ENCODE results near the gene KPNA4.
"Not testable (repeated sequence)": the region's sequence is repeated elsewhere in the genome, so short reads cannot be mapped to it uniquely, and the experiment has no call there.

KPNA4 gene

DNA sequence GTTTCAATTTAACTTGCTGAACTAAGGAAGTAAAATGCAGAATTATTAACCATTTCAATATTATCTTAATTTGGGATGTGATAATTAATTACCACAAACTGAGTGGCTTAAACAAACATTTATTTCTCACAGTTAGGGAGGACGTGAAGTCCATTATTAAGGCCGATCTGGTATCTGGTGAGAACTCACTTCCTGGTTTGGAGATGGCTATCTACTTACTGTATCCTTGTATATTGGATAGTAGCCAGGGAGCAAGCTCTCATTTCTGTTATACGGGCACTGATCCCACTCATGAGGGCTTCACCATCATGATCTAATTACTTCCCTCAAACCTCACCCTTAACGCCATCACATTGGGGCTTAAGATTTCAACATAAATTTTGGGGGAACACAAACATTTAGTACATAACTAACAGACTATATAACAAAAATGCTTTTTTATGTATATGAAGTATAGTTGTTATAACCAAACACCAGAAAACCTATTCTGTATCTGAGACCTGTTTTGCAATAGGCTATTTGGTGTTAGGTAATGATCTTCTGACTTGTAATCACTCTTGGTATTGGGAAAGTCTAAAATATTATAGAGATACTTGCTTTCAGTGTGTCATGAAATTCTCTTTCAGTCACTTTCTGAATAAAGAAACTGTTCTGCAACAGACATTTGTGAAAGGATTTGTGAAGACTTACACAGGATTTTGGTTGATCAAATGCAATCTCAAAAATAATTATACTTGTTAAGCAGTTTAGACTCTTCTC is 4.7 kb upstream of the KPNA4 start:
- no peak for DNase-seq (ENCODE audit: low read depth in 2 of 2)

DNA sequence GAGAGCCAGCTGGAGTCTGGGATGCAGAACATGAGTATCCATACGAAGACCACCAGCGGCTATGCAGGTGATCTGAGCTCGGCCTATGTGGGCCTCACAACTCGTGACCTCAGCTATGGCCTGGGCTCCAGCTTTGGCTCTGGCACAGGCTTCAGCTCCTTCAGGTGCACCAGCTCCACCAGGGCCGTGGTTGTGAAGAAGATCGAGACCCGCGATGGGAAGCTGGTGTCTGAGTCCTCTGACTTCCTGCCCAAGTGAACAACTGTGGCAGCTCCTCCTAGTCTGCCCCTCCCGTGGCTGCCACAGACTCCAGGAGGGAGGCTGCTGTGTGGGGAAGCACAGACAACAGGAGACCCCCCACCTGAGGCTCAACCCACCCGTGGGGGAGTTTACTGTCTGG is 3.6 kb upstream of the KPNA4 start:
- no peak for DNase-seq (ENCODE audit: low read depth in 2 of 2)

DNA sequence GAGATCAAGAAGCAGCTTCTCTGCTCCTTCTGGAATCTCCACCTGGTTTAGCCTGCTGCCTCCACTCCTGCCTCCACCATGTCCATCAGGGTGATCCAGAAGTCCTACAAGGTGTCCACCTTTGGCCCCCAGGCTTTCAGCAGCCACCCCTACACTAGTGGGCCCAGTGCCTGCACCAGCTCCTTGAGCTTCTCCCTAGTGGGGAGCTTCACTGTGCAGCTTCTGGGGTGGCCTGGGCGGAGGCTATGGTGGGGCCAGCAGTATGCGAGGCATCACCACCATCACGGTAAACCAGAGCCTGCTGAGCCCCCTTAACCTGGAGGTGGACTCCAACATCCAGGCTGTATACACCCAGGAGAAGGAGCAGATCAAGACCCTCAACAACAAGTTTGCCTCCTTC is 2.4 kb upstream of the KPNA4 start:
- DNase-seq (ENCODE audit: low read depth in 2 of 2) = no peak

DNA sequence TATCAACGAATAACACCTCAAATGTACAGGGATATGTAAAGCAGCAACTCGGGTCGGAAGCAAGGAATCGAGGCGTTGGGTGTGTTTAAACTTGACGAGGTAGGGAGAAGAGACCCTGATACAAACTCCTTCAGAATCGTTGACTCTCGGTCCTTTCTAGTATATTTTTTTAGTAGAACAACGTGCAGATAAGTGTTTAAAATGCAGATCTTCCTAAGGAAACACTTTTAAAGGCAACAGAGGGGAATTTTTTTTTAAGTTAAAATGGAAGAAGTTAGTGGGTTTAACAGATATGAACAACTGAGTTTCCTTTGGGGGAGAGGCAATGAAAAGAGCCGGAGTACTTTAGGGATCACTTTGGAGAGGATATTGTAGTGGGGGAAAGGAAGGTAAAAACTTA is 1.1 kb upstream of the KPNA4 start:
- no peak for DNase-seq (ENCODE audit: low read depth in 2 of 2)

DNA sequence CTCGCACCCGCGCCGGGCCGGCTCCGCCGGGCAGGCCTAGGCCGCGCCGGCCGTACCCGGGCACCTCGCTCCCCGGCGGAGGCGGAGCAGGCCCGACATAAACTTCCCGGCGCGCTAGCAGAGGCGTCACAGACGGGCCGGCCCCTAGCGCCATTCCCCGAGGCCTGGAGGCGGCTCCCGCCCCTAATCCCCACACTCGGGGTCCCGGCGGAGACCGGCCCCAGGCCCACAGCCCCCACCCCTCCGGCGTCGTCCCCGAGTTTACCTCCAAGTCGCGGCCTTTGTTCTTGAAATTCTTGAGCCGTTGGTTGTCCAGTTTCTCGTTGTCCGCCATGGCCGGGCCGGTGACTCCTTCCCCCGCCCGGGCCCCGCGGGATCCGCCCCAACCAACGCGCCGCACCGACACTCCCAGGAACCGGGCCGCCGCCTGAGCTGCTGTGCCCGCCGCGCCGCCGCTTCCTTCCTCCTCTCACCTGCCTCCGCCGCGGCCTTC is 376 bp downstream of the KPNA4 start:
- DNase-seq (ENCODE audit: low read depth in 2 of 2) = peak; percentile 20 to 53

DNA sequence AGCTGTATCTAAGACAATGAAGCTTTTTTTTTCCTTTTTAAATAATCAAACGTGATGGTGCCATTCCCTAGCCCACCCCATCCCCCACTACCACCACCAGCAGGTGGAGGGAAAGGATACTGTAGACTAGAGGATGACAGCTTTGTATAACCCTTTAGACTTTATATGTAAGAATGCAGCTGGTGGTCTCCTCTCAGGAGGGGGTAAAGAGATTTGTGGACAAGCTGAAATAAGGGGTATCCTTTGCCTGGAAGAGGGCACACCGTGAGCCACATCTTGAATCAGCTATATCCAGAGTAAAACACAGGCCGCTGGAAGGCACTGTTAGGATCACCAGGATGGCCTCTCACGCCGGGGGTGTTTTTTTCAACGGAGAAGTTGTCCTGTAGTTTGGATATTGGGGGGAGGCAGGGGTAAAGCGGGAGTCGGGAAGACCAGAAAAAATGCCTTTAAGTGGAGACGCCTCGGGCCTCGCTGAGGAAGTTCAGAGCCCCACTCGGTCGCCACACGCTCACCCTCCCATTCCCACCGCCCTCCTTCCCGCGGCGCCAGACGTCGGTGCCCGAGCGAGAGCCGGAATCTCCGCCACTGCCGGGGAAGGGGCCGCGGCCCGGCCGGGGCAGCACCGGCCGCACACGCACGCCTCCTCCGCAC is 986 bp downstream of the KPNA4 start:
- DNase-seq (ENCODE audit: low read depth in 2 of 2) = no peak

DNA sequence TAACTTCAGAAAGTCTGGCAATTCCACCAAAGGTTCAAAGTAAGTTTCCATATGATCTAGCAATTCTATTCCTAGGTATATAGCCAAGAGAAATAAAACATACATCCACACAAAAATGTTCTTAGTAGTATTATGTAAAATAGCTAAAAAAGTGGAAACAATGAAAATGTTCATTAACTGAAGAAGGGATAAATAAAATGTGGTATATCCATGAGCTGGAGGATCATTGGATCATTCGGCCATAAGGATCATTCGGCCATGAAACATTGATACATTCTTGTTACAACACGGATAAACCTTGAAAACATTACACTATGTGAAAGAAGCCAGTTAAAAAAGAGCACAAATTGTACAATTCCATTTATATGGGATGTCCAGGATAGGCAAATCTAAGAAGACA is 2.4 kb downstream of the KPNA4 start:
- no peak for DNase-seq (ENCODE audit: low read depth in 2 of 2)

DNA sequence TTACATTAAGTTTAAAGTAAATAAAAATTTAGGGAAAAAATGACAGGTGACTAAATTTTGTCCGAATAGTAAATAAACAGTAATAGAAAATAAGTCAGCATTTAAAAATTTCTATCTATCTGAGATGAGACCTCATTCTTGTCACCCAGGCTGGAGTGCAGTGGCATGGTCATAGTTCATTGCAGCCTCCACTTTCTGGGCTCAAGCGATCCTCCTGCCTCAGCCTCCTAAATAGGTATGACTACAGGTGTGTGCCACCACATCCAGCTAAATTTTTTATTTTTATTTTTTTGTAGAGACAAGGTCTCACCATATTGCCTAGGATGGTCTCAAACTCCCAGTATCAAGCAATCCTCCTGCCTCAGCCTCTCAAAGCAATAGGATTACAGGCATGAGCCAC is 7.8 kb downstream of the KPNA4 start:
- DNase-seq (ENCODE audit: low read depth in 2 of 2) = no peak

DNA sequence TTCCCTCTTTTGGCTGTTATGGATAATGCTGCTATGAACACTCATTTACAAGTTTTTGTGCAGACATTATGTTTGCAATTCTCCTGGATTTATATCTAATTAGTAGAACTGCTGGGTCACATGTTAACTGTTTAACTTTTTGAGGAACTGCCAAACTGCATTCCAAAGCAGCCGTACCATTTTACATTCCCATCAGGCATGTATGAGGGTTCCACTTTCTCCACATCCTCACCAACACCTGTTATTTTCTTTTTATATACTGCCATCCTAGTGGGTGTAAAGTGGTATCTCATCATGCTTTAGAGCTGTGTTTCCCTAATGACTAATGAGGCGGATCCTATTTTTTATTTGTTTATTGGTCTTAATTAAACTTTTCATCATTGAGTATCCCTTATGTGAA is 9.2 kb downstream of the KPNA4 start:
- DNase-seq (ENCODE audit: low read depth in 2 of 2) = no peak

DNA sequence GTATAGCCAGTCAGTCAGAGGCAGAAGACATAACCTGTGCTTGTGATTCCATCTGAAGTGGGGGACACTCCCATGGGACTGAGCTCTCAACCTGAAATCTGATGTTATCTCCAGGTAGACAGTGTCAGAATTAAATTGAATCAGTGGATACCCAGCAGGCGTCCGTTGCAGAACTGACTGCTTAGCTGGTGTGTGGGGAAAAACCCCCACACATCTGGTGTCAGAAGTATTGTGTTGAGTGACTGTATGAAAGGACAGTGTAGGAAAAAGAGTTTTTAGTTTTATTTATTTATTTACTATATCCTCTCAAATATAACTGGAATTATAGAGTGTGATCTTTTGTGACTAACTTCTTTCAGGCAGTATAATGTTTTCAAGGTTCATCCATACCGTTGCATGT is 10.4 kb downstream of the KPNA4 start:
- no peak for DNase-seq (ENCODE audit: low read depth in 2 of 2)

DNA sequence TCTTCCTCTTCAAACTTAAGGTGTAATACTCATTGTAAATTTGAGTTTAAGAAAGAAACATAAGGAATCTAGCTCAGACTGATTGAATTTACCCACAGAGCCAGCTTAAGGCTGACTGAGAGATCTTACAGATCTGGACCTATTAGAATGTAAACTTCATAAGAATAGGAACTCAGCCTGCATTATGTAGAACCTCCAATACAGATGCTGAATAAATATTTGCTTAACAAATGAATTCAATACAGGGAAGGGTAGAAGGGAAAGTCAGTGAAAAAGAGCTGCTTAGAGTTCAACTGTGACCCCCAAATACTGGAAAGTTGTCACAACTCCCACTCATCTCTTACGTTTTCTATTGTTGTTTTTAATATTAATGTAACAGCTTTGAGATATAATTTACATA is 11.5 kb downstream of the KPNA4 start:
- DNase-seq (ENCODE audit: low read depth in 2 of 2) = no peak

DNA sequence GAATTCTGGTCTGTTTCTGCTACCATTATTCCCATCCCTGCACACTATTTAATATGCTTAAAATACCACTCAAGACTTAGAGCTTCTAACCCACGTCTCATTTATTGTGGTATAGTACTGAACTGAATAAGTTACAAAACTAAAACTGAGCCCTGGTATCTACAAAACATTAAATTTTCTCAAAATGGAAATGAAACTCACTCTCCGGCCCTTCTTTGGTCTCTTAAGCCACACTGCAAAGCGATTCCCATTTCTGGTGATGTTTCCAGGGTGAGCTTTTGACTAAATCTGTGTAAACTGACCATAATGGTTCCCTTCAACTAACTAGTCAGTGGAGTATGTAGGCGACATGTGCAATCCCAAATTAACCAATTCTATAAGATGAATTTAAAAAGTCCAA is 18.6 kb downstream of the KPNA4 start:
- DNase-seq (ENCODE audit: low read depth in 2 of 2) = no peak

DNA sequence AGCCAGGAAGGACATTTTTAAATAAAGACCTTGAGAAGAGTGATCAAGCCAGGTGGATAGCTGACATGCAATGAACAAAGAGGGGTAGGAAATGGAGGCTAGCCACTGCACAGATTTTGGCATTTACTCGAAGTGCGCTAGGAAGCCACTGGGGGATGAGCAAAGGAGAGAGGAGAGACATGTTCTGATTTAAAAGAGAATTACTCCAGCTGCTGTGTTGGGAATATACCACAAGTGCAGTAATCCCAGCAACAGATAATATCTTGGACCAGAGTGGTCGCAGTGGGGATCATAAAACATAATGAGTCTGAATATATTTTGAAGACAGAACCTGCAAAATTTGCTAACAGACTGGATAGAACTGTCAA is 19.9 kb downstream of the KPNA4 start:
- DNase-seq (ENCODE audit: low read depth in 2 of 2) = no peak

DNA sequence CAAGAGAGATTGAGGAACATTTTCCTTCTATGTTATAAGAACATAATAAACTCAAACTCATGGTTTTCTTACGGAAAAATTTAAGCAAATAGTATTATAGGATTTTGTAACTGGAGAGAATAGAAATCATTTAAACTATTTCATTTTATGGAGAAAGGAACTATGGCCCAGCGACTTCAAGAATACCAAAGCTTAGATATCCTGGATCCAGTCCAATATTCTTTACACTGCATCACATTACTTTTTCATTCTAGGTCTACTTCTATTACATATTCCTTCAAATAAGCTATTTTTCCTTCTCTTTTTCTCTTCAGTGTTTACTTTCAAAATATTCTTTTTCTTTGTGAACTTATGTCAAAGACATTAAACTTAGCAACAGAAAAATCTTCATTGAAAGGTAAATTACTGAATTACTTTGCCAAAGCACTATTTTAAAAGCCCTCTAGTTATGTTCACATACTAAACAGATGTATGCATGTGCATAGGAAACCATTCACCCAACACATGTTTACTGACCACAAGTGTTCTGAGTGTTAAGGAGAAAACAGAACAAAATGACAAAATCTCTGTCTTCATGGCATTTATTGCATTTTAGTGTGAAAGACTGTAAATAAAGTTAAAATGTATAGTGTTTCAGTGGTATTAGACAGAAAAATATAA is 20.4 kb downstream of the KPNA4 start:
- no peak for DNase-seq (ENCODE audit: low read depth in 2 of 2)

DNA sequence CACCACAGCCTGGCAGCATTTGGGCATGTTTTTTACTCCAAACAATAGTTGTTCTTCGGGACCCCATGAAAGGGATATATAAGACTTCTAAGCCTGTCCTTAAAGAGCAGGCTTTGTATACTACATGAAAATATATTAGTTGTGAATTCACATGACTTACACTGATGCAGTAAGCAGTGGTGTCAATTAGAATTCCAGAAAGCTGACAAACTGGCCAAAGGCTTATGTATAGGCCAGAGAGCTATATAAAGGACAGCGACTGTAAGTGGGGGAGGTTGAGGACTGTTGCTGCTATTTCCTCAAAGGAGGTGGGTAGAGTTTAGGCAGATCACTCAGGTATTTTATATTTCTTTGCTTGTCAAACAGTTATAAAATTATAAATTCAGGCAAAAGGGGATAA is 24.8 kb downstream of the KPNA4 start:
- no peak for DNase-seq (ENCODE audit: low read depth in 2 of 2)

DNA sequence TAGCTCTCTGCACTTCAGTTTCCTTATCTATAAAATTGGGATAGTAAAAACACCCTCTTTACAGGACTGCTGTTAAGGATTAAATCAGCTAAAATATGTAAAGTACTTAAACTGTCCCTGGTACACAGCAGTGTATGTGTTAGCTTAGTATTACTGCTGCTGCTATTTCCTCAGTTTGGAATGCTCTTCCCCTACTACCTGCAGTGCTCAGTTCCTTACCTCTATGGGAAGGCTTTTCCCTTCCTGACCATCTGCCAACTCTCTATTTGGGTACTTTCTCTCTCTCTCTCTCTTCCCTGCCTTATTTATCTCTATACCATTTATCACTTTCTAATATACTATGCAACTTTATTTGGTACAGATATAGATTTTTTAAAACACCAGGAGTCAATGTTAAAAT is 26.5 kb downstream of the KPNA4 start:
- no peak for DNase-seq (ENCODE audit: low read depth in 2 of 2)

DNA sequence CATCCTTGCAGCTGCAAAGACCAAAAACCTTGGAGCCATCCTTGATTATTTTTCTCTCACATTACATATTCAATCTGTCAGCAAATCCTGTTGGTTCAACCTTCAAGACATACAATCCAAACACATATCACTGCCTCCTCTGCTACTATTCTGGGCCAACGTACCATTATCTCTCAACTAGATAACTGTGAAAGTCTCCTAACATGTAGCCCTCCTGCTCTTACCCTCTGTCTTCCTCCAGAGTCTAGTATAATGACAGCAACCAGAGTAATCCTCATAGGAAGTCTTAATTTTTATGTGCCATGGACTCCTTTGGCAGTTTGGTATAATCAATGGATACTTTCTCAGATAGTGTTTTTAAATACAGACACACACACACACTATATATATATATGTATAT is 27.6 kb downstream of the KPNA4 start:
- no peak for DNase-seq (ENCODE audit: low read depth in 2 of 2)

DNA sequence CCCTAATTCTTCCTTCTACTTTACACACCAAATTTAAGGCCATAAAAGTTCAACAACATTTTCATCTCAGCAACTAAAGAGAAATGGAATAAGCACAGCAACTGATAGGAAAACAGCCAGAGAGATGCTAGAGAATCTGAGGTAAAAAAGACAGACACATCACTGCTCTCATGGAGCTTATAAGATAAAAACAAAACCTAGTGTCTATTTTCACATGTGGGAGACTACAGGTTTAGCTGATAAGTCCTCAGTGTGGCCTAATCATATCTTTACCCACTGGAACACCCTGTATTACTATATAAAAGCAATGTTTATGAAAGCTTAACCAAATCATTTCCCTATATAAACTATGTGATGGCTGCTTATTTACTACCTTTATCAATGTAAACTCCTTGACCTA is 33.0 kb downstream of the KPNA4 start:
- DNase-seq (ENCODE audit: low read depth in 2 of 2) = no peak

DNA sequence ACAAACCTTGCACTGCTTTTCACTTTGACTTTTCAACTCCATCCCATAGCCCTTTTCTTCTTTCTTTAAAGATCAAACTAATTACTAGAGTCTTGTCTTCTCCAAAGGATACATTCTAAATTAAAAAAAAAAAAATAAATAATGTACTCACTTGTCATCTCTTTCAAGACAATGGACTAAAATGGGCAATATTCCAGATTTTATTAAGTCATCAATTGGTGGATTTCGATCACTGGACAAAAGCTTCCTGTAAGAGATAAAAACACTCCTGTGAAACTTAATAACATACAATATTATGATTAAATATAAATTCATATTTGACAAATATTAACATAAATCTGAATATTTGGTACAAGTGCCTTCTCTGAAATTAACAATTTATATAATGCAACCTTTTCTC is 34.1 kb downstream of the KPNA4 start:
- no peak for DNase-seq (ENCODE audit: low read depth in 2 of 2)

DNA sequence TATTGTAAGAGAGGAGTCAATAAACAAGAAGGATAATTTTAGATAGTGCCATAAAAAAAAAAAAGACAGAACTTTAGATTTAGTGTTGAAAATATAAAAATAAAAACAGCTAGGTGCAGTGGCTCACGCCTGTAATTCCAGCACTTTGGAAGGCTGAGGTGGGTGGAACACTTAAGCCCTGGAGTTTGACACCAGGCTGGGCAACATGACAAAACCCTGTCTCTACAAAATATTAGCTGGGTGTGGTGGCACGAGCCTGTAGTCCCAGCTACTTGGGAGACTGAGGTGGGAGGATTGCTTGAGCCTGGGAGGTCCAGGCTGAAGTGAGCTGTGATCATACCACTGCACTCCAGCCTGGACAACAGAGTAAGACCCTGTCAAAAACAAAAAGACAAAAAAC is 49.0 kb downstream of the KPNA4 start:
- not testable (repeated sequence) for DNase-seq (ENCODE audit: low read depth in 2 of 2)

DNA sequence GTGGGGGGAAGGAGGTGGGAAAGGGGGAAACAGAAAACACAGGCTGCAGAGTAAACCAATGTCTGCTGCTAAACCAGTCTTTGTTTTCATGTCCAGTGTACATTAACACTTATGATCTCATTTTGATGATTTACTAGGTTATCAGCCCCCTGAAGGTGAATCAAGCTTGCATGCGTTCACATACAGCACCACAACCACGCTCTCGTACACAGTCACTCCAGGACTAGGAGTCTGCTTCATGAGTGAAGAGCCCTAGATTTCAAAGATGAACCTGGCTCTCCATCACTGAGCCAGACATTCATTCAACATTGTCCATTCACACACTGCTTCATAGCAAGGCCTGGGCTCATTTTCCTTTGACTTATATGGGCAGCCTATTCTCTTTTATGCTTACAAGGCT is 64.0 kb downstream of the KPNA4 start:
- DNase-seq (ENCODE audit: low read depth in 2 of 2) = no peak

DNA sequence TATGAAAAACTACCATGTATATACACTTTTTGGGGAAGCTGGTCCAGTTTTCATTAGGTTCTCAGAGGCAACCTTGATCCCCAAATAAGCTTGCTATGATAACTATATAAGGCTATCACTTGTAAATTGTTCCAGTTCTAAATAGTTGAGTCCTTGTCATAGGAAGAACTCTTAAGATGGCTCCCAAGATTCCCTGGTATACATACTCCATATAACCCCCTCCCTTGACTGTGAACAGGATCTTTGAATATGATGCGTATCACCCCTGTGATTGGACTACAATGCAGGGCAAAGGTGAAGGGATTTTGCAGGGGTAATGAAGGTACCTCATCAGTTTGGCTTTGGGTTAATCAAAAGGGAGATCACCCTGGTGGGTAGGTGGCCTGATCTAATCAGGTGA is 67.2 kb downstream of the KPNA4 start:
- DNase-seq (ENCODE audit: low read depth in 2 of 2) = no peak

DNA sequence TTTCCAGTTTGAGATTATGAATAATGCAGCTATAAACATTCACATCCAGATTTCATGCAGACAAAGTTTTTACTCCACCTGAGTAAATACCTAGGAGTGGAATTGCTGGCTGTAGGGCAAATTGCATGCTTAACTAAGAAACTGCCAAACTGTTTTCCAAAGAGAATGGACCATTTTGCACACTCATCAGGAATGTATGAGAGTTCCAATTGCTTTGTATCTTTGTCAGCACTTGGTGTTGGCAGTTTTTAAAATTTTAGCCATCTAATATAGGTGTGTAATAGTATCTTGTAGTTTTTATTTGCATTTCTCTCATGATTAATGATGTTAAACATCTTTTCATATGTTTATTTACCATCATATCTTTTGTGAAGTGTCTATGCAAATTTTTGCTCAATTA is 75.2 kb downstream of the KPNA4 start:
- no peak for DNase-seq (ENCODE audit: low read depth in 2 of 2)
